HG03108 (cell line): ENCODE results near the gene TRIM14.
"Not testable (repeated sequence)": the region's sequence is repeated elsewhere in the genome, so short reads cannot be mapped to it uniquely, and the experiment has no call there.

Experiments
- ATAC-seq: cut with Tn5 transposase; IDR thresholded peaks from one replicate; pipeline ENCODE4 v1.9.1; 2021; ENCODE audit warnings: moderate library complexity; ENCODE audit not compliant: unreplicated experiment

Gene TRIM14

DNA sequence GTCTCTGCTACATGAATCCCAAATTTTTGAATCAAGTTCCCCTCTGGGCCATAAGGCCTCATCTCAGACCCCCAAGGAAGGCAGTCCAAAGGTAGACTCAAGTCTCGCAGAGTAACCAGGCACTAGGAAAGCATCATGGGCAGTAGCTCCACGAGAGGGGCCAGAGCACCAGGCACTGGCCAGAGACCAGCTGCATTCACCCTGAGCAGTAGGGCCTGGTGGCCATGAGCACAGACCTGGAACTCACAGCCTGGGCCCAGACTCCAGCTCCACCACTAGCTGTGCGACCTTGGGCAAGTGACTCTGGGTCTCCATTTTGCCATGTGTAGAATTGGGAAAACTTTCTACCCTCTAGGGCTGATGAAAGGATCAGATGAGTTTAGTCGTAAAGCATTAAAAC, 34.0 kb downstream of the TRIM14 start:
- ATAC-seq, result no peak

GRCh38 chr9:98084396-98084795, 34.6 kb downstream of the TRIM14 start:
- ATAC-seq, result no peak

GRCh38 chr9:98083566-98084183, 35.3 kb downstream of the TRIM14 start:
- no peak for ATAC-seq

- ATAC-seq, result no peak
Observed at GRCh38 chr9:98083061-98083501, 35.9 kb downstream of the TRIM14 start.

GRCh38 chr9:98081477-98082219, 37.4 kb downstream of the TRIM14 start:
- ATAC-seq, result no peak

- ATAC-seq, result no peak
Observed at GRCh38 chr9:98080780-98081179, 38.2 kb downstream of the TRIM14 start.

- no peak for ATAC-seq
Observed at GRCh38 chr9:98080326-98080725, 38.7 kb downstream of the TRIM14 start.

DNA sequence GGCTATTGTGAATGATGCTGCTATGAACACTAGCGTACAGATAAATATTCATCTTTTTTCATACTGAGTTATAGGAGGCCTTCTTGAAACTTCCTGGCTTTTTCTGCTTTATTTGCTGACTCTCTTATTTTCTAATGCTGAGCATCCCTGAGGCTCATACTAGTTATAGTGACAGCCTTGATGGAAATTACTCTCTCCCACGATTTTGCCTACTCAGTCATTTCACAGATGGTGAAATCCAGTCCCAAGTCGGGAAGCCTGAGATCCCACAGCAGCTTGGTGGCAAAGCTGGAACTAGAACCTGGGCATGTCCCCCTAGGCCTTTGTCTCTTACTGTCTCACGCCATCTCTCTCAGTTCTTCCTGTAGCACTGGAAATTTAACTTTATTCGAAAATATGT, 40.1 kb downstream of the TRIM14 start:
- no peak for ATAC-seq

- not testable (repeated sequence) for ATAC-seq
Observed at GRCh38 chr9:98076514-98076890, 42.5 kb downstream of the TRIM14 start.

- no peak for ATAC-seq
Observed at GRCh38 chr9:98075332-98075805, 43.7 kb downstream of the TRIM14 start.

DNA sequence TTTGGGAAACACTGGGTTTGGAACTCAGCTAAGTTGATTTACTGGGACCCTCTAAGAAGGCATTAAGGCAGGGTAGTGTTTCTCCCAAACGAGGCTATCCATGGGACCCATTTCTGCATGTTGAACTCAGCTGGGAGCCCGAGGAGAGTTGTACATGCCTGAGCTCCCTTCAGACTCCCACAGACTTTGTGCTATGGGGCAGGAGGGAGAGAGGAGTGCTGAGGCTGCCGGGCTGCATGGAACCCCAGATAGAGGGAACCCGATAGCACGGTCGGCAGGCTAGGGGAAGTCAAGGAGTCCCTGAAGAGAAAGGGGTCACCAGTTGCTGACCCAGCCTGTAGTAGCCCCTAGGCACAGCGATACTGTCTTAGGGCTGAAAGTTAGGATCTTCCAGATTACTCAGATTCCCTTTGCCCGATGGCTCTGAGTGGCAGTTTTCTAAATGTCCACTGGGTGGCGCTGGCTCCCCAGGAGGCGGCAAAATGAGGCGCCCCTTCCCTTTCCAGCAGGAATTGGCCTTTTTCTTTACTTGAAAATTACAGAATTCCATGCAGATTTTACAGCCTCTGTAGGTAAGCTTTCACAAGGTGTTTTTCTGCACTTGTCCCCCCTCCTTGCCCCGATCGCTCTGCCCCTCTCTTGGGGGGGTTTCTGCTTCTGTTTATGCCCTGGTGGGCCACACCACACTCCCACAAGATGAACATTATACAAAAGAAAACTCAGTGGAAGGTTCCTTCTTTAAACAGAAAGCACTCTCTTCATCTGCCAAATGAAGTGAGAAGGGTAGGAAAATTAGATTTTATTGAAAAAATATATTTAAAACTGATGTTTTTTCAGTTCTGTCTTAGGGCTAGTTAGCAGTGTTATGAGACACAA, 44.7 kb downstream of the TRIM14 start:
- no peak for ATAC-seq

GRCh38 chr9:98071737-98072136, 47.3 kb downstream of the TRIM14 start:
- no peak for ATAC-seq

- no peak for ATAC-seq
Observed at GRCh38 chr9:98070704-98071103, 48.3 kb downstream of the TRIM14 start.

DNA sequence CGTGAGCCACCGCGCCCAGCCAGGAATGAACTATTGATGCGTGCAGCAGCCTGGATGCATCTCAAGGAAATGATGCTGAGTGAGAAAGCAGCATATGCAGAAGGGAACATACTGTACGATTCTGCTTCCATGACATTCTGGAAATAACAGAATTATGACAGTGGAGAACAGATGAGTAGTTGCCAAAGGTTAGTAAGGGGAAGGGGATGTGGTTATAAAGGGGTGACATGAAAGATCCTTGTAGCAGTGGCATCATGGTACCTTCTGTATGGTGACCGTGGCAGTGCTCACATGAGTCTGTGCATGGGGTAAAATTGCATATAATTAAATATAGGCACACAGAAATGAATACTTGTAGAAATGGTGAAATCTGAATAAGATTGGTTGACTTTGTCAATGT, 49.5 kb downstream of the TRIM14 start:
- ATAC-seq, result no peak

- ATAC-seq, result no peak
Observed at GRCh38 chr9:98067184-98067583, 51.8 kb downstream of the TRIM14 start.

GRCh38 chr9:98066235-98066634, 52.8 kb downstream of the TRIM14 start:
- ATAC-seq, result no peak

DNA sequence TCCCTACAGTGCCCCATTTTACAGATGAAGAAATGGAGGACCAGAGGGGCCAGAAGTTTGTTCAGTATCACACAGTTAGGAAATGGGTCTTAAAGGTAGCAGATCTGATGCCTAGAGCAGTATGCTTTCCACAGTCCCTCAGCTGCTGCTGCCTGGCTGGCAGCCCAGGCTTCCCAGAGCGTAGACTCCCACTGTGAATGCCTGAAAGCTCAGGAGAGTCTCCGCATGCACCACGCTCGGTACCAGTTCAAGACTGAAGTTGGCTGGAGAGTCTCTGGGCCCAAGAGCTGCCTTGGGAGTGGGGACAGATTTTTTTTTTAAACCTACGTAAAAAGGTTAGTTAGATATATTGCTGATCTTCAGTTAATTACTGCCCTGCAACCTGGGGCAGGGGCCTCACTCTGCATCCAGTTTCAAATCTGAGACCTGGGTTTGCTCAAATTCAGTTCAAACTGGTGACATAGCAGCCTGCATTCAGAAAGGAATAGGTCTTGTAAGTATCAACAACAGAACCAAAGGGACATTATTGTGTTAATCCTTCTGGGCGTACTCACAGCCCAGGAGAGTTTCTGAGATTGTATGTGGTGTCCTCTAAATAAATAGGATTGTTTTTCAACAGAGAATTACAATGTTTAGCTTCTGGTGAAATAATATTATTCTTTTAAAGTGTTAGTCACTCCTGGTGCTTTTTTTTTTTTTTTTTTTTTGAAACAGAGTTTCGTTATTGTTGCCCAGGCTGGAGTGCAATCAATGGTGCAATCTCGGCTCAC, 54.2 kb downstream of the TRIM14 start:
- ATAC-seq, result no peak

GRCh38 chr9:98062161-98062560, 56.9 kb downstream of the TRIM14 start:
- ATAC-seq, result no peak

GRCh38 chr9:98057138-98057799, 61.8 kb downstream of the TRIM14 start:
- no peak for ATAC-seq
